ENCODE measurements around the gene RUFY1.
"Not testable (repeated sequence)": the region's sequence is repeated elsewhere in the genome, so short reads cannot be mapped to it uniquely, and the experiment has no call there.

RUFY1 gene, protein sequence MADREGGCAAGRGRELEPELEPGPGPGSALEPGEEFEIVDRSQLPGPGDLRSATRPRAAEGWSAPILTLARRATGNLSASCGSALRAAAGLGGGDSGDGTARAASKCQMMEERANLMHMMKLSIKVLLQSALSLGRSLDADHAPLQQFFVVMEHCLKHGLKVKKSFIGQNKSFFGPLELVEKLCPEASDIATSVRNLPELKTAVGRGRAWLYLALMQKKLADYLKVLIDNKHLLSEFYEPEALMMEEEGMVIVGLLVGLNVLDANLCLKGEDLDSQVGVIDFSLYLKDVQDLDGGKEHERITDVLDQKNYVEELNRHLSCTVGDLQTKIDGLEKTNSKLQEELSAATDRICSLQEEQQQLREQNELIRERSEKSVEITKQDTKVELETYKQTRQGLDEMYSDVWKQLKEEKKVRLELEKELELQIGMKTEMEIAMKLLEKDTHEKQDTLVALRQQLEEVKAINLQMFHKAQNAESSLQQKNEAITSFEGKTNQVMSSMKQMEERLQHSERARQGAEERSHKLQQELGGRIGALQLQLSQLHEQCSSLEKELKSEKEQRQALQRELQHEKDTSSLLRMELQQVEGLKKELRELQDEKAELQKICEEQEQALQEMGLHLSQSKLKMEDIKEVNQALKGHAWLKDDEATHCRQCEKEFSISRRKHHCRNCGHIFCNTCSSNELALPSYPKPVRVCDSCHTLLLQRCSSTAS

DNA sequence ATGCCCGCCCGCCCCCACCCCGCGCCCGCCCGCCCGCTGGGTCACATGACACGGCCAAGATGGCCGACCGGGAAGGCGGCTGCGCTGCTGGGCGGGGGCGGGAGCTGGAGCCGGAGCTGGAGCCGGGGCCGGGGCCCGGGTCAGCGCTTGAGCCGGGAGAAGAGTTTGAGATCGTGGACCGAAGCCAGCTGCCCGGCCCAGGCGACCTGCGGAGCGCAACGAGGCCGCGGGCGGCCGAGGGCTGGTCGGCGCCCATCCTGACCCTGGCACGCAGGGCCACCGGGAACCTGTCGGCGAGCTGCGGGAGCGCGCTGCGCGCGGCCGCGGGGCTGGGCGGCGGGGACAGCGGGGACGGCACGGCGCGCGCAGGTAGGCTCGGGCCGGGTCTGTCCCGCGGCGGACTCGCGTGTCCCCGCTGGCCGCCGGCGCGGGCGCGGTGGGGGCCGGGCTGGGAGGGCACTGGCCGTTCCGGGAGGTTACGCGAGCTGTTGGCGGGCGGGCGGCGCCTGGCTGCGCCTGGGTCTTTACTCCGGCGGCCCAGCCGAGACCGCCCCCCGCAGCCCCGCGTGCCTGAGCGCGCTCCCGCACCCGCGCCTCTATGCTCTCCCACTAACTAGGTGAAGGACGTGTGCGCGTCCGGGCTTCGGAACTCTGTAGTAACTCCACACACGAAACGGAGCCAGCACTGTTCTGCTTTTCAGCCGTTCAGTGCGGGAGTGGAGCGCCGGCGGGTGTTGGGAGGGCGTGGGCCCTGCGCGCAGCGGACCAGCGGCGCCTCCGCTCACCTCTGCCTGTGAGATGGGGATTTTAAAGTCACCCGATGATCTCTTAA is at the start of gene RUFY1:
RUFY1 (plus strand) TSS at position 44 of the 832 bp plus-strand sequence; CDS start at position 60, 16 bp downstream.
- peak; percentile 14 to 68 for DNase-seq

DNA sequence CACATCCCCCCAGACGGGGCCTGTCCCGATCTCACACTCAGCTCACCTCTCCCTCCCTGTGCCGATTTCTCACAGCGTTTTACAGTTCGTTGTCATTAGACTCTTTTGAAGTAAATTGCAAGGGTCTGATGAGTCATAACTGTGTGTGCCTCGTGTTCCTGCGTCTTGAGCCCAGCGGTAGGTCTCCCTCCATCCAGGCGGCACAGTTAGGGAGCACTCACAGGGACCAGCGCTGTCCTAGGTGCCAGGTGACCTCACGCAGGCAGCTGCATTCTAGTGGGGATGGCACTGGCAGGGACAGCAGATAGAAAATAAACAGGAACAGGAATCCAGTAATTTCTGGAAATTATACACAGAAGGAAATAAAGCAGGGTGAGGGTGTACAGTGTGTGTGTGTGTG is 48.4 kb upstream of the RUFY1 start:
- DNase-seq, result not testable (repeated sequence)

DNA sequence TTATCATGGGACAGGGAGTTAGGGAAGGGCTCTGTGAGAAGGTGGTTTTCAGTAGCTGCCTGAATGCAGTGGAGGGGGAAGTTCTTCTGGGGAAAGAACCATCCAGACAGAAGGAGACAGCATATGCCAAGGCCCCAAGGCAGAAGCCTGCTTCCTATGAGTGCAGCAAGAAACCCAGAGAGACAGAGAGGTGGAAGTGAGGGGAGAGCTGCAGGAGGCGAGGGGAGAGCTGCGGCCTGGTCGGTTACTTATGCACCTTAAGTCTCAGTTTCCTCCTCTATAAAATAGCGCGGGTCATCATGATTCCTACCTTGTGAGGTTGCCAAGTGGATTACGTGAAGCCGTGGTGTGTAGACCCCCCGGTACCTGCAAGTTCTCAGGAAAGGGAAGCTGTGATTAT is 47.9 kb upstream of the RUFY1 start:
- DNase-seq, result not testable (repeated sequence)

DNA sequence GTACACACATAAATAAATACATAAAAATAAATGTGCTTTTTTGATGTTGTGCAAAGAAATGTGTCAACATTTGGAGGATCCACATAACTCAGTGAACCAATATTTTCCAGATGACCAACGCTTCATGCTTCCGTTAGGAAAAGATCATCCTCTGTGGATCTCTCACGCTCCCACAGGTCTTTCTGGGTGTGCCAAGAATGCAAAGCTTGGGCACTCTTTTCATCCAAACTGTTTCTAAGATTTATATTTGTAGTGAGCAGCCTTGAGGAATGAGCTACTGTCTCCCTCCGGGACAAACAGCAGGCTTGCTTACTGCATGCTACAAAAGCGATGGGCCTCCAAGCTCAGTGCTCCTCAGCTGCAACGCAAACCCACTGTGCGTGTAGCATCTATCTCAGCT is 46.2 kb upstream of the RUFY1 start:
- DNase-seq, result no peak

DNA sequence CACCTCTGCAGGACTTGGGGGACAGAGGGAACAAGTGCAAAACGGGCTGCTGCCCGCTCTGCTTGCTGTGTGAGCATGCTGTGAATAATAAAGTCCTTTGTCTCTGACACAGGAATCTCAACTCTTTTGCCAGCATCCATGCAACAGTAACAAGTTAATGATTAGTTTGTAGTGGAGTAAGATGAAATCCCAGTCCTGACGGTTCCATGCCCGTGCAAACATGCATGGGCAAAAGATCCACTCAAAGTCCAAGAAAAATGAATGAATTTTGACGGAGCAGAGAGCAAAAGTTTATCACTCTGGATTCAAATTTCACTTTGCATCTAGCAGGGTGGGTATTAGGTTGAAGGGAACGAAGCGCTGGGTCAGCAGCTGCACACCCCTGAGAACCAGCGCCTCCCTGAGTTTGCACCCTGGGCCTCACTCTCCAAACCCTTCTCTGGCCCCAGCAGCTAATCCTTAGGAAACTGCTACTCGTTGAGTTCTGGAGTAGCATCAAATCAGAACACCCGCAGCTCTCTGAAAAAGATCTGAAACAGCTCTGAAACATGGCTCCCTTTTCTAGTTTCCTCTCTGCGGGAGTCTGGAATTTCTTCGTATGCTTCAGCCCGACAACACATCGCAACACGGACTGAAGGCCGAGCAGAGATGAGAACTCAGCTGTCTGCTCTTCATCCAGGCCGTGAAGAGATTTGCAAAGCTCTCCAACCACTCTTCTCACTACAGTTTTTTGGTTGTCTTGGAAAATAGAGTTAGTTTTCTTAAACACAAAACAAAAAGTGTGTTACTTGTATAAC is 45.6 kb upstream of the RUFY1 start:
- no peak for DNase-seq

DNA sequence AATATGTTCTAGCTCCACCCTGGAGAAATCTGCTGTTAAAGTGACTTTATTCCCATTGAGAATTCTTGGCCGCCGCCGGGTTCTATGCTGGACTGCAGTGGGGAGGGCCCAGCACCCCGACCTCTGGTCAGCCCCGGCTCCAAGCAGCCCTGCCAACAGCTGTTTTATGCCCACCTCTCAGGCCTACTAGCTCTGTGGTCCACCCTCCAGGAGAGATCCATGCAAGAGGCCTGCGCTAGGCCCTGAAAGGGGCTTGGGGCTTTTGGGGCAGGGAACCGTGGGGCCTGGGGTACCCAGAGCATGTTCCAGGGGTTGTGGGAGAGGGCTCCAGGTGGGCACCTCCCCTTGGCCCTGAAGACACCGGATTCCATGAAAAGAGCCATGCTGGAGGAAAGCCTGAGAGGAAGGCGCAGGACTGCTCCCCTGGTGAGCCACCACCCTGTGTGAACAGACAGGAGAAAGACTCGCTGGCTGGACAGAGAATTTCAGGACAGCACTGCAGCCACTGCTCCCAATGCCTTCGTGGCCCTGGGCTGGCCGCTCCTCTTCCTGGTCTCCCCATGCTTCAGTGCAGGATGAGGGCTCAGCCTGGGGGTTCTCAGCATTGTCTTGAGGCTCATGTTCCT is 44.6 kb upstream of the RUFY1 start:
- DNase-seq, result no peak

DNA sequence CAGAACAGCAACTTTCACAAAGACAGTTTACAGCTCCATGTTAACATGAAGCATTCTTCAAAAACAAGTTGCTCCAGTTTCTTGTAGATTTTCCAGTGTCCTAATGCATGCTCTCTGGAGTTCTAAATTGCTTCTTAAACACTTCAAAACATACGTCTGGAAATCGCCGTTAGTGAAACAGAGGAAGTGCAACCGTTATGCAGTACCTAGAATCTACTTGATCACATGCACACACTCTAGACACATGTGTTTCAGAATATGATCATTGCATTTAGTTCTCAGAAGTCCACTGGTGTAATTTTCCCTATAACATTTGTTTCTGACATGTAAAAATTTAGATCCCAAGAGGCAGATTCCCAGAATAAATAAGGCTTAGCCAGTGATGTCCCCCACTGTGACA is 41.1 kb upstream of the RUFY1 start:
- no peak for DNase-seq

DNA sequence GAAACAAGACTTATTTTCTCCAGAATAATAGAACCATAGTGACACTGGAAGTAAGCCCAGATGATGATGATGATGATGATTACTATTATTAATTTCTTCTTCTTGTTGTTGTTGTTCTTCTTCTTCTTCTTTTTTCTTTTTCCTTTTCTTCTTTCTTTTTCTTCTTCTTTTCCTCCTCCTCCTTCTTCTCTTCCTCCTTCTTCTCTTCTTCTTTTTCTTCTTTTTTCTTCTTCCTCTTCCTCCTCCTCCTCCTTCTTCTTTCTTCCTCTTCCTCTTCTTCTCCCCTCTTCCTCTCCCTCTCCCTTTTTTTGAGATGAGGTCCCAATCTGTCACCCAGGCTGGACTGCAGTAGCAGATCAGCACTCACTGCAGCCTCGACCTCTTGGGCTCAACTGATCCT is 40.5 kb upstream of the RUFY1 start:
- DNase-seq, result no peak

DNA sequence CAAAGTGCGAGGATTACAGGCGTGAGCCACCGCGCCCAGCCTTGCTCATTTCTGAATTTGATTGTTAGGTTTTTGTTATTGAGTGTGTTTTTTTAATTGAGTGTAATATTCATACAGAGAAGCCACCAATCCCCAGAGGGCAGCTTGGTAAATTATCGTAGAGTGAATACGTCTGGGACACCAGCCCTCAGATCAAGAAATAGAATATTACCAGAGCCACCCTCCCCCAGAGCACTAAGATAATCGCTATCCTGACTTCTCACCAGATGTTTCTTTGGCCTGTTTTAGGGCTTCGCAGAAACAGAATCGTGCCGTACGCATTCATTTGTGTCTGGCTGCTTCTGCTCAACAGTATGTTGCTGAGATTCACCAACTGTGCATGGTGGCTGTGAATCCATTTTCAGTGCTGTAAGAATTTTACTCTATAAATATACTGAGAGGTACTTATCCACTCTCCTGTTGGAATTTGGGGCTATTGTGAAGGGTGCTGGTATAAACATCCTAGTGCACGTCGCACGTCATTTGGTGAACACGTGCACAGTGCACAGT is 37.8 kb upstream of the RUFY1 start:
- DNase-seq, result no peak

DNA sequence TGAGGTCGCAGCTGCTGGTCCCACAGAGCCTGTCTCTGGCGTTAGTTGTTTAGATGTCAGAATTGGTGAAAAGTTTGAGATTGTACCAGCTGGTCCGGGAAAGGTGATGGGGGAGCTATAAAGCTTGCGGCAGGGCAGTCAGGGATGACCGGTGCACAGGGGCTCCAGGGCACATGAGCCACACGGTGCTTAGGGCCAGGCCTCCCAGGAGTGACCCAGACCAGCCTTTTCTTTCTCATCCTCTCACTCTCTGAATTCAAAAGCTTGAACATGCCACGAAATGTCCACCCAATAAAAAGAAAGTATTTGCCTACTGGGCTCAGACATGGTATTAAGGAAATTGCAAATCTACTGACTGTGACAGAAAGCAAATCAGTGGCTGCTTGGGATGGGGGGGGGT is 34.9 kb upstream of the RUFY1 start:
- DNase-seq, result not testable (repeated sequence)

DNA sequence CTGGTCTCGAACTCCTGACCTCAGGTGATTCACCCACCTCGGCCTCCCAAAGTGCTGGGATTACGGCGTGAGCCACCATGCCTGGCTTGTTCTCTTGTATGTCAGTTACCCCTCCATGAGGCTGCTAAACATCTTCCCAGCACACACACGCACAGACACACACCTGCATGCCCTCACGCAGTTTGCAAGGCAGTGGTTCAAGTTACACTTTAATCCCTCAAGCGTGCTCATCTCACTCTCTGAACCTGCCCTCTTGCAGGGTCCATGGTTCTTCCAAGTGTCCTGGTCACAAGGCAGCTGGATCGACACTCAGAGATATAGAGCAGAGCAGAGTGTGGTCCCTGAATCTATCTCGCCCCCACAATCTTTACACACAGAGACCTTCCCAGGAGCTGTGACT is 34.1 kb upstream of the RUFY1 start:
- no peak for DNase-seq

DNA sequence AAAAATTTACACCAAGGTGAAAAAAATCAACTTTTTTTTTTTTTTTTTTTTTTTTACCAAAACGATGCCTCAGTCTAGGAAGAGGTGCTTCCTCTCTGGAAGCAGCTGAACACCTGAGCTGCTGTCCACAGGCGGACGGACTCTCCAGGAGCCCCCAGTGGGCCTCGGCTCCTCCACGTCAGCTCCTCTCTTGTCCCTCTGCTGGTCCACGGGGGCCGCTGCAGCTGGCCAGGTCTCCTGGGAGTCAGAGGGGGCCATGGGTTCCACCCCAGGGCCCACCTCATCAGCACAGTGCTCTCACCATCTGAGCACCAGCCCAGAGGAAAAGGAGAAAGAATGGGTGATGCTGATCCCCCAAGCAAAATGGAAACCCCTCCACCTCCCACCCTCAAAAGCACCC is 32.6 kb upstream of the RUFY1 start:
- DNase-seq, result not testable (repeated sequence)

DNA sequence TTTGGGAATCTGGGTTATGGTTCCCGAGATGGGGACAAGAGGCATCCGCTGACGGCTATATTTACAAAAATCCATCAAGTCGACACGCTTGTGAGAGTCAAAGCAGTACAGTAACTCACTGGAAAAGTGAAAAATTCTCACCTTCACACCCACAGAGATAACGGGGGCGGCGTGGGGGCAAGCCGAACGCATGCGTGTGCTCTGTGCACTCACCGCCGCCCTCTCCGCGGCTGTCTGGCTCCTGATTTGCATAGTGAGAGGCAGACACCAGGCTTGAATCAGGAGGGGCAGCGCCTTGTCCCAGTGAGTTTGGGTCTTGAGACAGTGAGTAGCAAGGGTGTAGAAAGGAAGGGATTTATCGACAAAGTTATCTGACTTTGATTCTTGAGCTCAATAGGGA is 32.0 kb upstream of the RUFY1 start:
- DNase-seq, result not testable (repeated sequence)

DNA sequence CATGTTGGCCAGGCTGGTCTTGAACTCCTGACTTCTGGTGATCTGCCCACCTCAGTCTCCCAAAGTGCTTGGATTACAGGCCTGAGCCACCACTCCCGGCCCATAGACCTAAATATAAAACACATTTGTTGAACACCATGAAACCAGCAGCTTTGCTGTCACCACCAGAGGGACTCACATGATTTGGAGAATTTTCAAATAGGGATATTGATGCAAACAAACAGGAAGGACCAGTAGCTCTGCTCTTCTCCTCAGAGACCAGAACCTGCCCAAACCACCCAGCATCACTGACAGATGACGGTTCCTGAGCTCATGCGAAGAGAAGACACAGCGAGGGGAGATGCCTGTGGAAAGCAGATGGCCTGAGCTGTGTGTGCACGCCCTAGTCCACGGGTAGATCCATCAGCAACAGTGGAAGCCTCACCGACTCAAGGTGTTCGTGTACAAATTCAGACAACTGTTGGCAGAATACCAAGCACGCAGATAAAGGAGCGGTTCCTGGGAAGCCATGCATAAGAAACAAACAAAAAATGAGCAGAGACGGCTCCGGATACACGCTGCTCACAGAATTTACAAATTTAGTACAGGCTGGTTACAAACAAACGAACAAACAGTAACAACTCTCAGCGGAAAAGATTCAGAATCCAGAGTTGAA is 30.8 kb upstream of the RUFY1 start:
- not testable (repeated sequence) for DNase-seq

DNA sequence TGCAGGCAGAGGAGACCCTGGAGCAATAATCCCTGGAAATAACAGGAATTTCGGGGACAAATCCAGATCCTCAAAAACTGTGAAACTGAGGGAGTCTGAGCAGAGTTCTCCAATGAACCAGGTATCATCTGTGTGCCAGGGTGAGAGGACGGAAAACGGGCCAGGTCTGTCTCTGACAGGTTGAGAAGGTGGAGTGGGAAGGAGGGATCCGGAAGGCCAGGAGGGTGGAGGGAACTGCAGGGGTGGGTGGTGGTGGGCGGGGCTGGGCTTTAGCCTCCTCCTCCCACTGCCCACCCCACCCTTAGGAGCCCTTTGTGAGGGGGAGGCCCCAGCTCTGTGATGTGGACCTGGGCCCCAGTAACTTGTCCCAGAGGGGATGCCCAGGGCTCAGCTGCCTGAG is 28.2 kb upstream of the RUFY1 start:
- DNase-seq, result not testable (repeated sequence)

DNA sequence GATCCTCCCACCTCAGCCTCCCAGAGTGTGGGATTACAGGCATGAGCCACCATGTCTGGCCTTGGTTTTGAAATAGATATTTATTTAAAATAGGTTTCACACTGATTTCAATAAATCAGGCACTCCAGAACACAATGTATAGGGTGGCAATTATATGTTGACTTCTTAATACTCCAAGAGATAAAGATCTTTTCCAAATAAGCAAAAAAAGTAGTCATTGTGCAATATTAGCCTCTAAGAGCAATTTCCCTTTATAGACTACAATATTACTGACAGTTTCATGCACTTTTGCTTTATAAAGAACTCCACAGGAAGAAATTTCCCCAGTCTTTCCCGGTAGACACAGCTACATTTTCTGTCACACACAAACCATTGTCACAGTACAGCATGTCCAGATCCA is 23.4 kb upstream of the RUFY1 start:
- no peak for DNase-seq

DNA sequence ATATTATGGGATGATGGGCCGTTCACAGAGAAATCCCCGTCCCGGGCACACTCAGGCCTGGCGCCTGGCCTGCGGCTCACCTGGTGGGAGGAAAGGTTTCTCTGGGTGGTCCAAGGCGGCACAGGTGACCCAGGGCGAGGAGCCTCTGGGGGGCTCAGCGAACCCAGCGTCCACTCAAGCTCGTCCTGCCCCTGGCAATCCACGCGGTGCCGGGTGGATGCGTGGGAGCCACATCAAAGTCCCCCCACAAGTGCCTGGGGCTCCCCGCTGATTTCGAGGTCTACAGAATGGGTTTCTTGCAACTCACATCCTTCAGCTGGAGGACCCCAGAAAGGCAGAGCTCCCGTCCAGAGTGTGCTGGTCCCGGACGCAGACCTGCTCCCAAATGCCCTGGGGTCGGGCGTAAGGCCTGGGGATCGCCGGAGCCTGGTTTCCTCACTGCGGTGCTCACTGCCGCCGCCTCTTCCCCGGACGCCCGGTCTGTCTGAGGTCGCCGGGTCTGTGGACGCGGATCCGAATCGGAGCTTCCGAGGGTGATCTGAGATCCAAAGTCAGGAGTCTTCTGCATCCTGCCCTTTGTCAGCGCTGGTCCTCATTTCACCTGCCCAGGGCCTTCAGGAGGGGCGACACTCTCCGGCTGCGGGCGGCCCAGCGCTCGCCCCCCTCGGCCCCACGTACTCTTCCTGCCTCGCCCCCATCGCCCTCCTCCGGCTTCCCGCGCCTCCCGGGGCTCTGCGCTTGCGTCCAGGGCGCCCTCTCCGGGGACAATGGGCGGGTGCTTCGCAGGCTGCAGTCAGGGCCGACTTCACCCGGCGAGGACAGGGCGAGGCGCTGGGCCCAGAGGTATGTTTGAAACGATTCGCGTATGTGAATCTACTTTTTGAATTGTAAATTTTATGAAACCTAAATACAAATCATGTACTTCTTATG is 20.0 kb upstream of the RUFY1 start:
- no peak for DNase-seq

DNA sequence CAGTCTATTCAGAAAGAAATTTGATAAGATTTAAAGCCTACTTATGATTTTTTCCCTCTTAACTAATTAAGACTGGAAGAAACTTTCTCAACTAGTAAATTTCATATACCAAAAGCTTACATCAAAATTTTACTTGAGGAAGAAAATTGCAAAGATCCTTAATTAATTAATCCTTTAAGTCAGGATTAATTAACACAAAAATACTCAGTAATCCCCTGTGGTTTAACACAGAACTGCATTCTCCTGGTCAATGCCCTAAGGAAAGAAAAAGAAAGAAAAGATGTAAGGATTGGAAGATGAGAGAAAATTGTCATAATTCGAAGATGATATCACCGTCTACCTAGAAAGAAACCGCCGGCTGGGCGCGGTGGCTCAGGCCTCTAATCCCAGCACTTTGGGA is 17.3 kb upstream of the RUFY1 start:
- DNase-seq, result no peak

DNA sequence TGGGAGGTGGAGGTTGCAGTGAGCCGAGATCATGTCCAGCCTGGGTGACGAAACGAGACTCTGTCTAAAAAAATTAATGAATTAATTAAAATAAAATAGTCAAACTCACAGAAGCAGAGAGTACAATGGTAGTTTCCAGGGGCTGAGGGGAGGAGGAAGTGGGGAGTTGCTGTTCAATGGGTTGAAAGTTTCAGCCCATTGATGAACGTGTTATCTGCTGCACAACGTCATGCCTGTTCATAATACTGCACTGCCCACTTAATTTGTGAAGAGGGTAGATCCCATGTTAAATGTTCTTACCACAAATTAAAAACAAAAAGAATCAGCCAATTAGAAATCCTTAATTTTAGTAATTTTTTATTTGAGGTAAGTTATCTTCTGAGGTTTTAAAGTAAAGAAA is 16.4 kb upstream of the RUFY1 start:
- DNase-seq, result no peak

DNA sequence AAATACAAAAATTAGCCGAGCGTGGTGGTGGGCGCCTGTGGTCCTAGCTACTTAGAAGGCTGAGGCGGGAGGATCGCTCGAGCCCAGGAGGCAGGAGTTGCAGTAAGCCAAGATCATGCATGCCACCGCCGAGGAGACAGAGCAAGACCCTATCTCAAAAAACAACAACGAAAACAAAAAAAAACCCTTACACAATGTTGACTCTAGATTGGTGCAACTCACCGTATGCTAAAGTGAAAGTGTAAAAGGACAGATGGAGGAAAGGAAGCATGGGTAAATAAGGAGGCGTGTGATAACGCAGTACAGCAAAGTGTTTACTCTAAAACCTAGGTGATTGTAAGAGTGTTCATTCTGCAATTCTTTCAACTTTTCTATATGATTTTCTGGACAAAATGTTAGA is 15.9 kb upstream of the RUFY1 start:
- no peak for DNase-seq
